ENCODE measurements around the gene IGIP. TPM values are rescaled to one million over a fixed set of nuclear protein-coding genes. Genes with fewer than 3 reads are reported as not detected.

Gene IGIP
- total and polyA plus RNA-seq, 9 donors, result 6.8 to 17.3 (median 12.9) TPM

GRCh38 chr5:140136624-140137023 lies 10.9 kb downstream of the IGIP start:
- no peak overlapping the region for H3K27ac ChIP-seq
- WGBS, 3 donors, result 100% methylated on average over 1 of the region's 1 CpG
- no peaks in the 10 kb centered on the region for H3K27me3 ChIP-seq
- no peak for DNase-seq
- H3K4me1 ChIP-seq (ENCODE audit: insufficient read depth), result no peaks in the 10 kb centered on the region
- intact Hi-C loops (cut with DNase I), result loop anchor here in 1 of 4 donors (5.0 kb wide), 1 partner anchor 59 kb away; no protein-coding TSS in a partner anchor
- no peaks in the 10 kb centered on the region for H3K36me3 ChIP-seq
- H3K4me3 ChIP-seq, result no peak overlapping the region
- H3K9me3 ChIP-seq, result no peaks in the 10 kb centered on the region
- TF ChIP-seq, protein P1, sequence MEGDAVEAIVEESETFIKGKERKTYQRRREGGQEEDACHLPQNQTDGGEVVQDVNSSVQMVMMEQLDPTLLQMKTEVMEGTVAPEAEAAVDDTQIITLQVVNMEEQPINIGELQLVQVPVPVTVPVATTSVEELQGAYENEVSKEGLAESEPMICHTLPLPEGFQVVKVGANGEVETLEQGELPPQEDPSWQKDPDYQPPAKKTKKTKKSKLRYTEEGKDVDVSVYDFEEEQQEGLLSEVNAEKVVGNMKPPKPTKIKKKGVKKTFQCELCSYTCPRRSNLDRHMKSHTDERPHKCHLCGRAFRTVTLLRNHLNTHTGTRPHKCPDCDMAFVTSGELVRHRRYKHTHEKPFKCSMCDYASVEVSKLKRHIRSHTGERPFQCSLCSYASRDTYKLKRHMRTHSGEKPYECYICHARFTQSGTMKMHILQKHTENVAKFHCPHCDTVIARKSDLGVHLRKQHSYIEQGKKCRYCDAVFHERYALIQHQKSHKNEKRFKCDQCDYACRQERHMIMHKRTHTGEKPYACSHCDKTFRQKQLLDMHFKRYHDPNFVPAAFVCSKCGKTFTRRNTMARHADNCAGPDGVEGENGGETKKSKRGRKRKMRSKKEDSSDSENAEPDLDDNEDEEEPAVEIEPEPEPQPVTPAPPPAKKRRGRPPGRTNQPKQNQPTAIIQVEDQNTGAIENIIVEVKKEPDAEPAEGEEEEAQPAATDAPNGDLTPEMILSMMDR (IDR thresholded peaks at IDR 0.05), result no peak
- TF ChIP-seq EP300 (IDR thresholded peaks at IDR 0.05), result no peak
- no peak for TF ChIP-seq POLR2A (IDR thresholded peaks at IDR 0.05)

DNA sequence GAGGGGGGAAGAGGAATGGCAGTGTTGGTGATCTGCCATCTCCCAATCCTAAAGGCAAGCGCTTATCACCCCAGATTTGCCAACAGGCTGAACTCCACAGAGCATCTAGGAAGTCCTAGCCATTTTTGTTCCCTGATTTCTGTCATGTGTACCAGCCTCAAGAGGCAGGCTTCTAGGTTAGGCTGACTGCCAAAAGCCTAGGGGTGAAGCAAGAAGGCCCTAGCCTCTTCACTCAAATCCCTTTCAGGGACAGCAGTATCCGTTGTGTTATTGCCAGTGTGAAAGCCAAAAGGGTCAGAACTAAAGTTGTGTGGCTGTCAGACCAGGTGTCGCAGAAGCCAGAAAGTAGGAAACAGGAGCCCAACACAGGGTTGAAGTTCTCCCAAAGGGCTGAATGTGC lies 14.7 kb downstream of the IGIP start:
- 68 to 78% (median 78%) methylated on average over 3 of the region's 3 CpGs for WGBS, 3 donors
- H3K4me3 ChIP-seq, result no peak overlapping the region
- H3K9me3 ChIP-seq, result no peaks in the 10 kb centered on the region
- DNase-seq, result no peak
- peaks cover 1% of the 10 kb centered on the region for H3K4me1 ChIP-seq (ENCODE audit: insufficient read depth)
- TF ChIP-seq EP300 (IDR thresholded peaks at IDR 0.05) (no peak), POLR2A (IDR thresholded peaks at IDR 0.05) (no peak)
- TF ChIP-seq, protein P1 (IDR thresholded peaks at IDR 0.05), result no peak
- intact Hi-C loops (cut with DNase I), result loop anchor here in 1 of 4 donors (10.0 kb wide), 1 partner anchor 296 kb away; no protein-coding TSS in a partner anchor
- no peak overlapping the region for H3K27ac ChIP-seq
- no peaks in the 10 kb centered on the region for H3K36me3 ChIP-seq
- no peaks in the 10 kb centered on the region for H3K27me3 ChIP-seq

- no peak for DNase-seq
- no peaks in the 10 kb centered on the region for H3K36me3 ChIP-seq
- intact Hi-C loops (cut with DNase I), result loop anchor here in 1 of 4 donors (10.0 kb wide), 1 partner anchor 296 kb away; no protein-coding TSS in a partner anchor
- H3K27ac ChIP-seq, result no peak overlapping the region
- no peak overlapping the region for H3K4me3 ChIP-seq
- TF ChIP-seq, protein P1 (IDR thresholded peaks at IDR 0.05), result no peak
- no peak for TF ChIP-seq POLR2A (IDR thresholded peaks at IDR 0.05)
- no peak for TF ChIP-seq EP300 (IDR thresholded peaks at IDR 0.05)
- no peaks in the 10 kb centered on the region for H3K9me3 ChIP-seq
- peaks cover 5% of the 10 kb centered on the region for H3K4me1 ChIP-seq (ENCODE audit: insufficient read depth)
- no peaks in the 10 kb centered on the region for H3K27me3 ChIP-seq
Observed at GRCh38 chr5:140141241-140141640, 15.5 kb downstream of the IGIP start.

- H3K27ac ChIP-seq, result no peak overlapping the region
- peaks cover 7% of the 10 kb centered on the region for H3K4me1 ChIP-seq (ENCODE audit: insufficient read depth)
- no peak overlapping the region for H3K4me3 ChIP-seq
- WGBS, 3 donors, result 77 to 83% (median 82%) methylated on average over 5 of the region's 5 CpGs
- no peak for DNase-seq
- H3K27me3 ChIP-seq, result no peaks in the 10 kb centered on the region
- TF ChIP-seq, protein P1 (IDR thresholded peaks at IDR 0.05), result no peak
- TF ChIP-seq POLR2A (IDR thresholded peaks at IDR 0.05), result no peak
- TF ChIP-seq EP300 (IDR thresholded peaks at IDR 0.05), result no peak
- H3K9me3 ChIP-seq, result no peaks in the 10 kb centered on the region
- intact Hi-C loops (cut with DNase I), result loop anchor here in 1 of 4 donors (10.0 kb wide), 1 partner anchor 297 kb away; no protein-coding TSS in a partner anchor
- no peaks in the 10 kb centered on the region for H3K36me3 ChIP-seq
Observed at GRCh38 chr5:140142246-140142645, 16.5 kb downstream of the IGIP start.
